PC-9 (cell line): ENCODE measurements around the gene EIF2B5. TPM values are rescaled to one million over a fixed set of nuclear protein-coding genes. Genes with fewer than 3 reads are reported as not detected.
A peak's percentile ranks its signal among the peaks of the same experiment; 100 is the strongest.

ENCODE experiments used
- BruUV-seq: library from RNA; stranded (reverse); fragments of 400-500 nt; replicated peaks from 2 replicates; lab custom pipeline; 2021; lab: Mats Ljungman, UMichigan
- CTCF ChIA-PET: fragments of 300-600 bp; sonication (Branson Sonifier 250); formaldehyde crosslinking; loops from one replicate; lab custom pipeline; 2022; ENCODE audit warnings: antibody characterized with exemption; lab: Charles Lee
- POLR2A ChIA-PET: fragments of 300-600 bp; sonication (Branson Sonifier 250); formaldehyde crosslinking; loops from one replicate; lab custom pipeline; 2022; ENCODE audit warnings: antibody characterized with exemption; ENCODE audit not compliant: unreplicated experiment; lab: Charles Lee
- DNase-seq, 2 experiments: peaks; one replicate each; pipeline versions ENCODE4 v3.0.0 to v3.0.0-alpha.2; 2015 to 2022; ENCODE audit warnings: mixed read lengths in 1 of 2
- H2AFZ ChIP-seq: fragments of 200-600 bp; sonication (generic); 2 replicates; pipeline ENCODE4 v1.8.1; 2017; ENCODE audit warnings: antibody characterized with exemption
- H3F3A ChIP-seq: fragments of 200-600 bp; sonication (generic); 2 replicates; pipeline ENCODE4 v1.8.1; 2017; ENCODE audit warnings: antibody characterized with exemption, mild to moderate bottlenecking, low read depth; ENCODE audit not compliant: insufficient read depth
- H3K27ac ChIP-seq: fragments of 200-600 bp; sonication (generic); 2 replicates; pipeline ENCODE4 v1.6.1; 2016; ENCODE audit warnings: mixed run types
- H3K27me3 ChIP-seq: fragments of 200-600 bp; sonication (generic); 2 replicates; pipeline ENCODE4 v1.6.1; 2016; ENCODE audit warnings: low read depth, mixed run types; ENCODE audit not compliant: insufficient read depth
- H3K36me3 ChIP-seq: fragments of 200-600 bp; sonication (generic); 2 replicates; pipeline ENCODE4 v1.6.1; 2016; ENCODE audit warnings: low read depth, mixed run types
- H3K4me1 ChIP-seq: fragments of 200-600 bp; sonication (generic); replicated peaks from 2 replicates; pipeline ENCODE4 v1.6.1; 2016; ENCODE audit warnings: mixed run types; ENCODE audit not compliant: insufficient read depth
- H3K4me2 ChIP-seq: fragments of 200-600 bp; sonication (generic); 2 replicates; pipeline ENCODE4 v1.6.1; 2017; ENCODE audit warnings: mixed run types
- H3K4me3 ChIP-seq: fragments of 200-600 bp; sonication (generic); 2 replicates; pipeline ENCODE4 v1.6.1; 2016; ENCODE audit warnings: mixed run types
- H3K79me2 ChIP-seq: fragments of 200-600 bp; sonication (generic); 2 replicates; pipeline ENCODE4 v1.6.1; 2017; ENCODE audit warnings: low read depth, mixed run types
- H3K9me2 ChIP-seq: fragments of 200-600 bp; sonication (generic); 2 replicates; pipeline ENCODE4 v1.8.1; 2017; ENCODE audit warnings: mild to moderate bottlenecking; ENCODE audit not compliant: insufficient read depth
- H3K9me3 ChIP-seq: fragments of 200-600 bp; sonication (generic); 2 replicates; pipeline ENCODE4 v1.8.1; 2016; ENCODE audit warnings: low read depth; ENCODE audit not compliant: insufficient read depth
- H4K20me1 ChIP-seq: fragments of 200-600 bp; sonication (generic); 2 replicates; pipeline ENCODE4 v1.8.1; 2017; ENCODE audit not compliant: insufficient read depth
- EZH2 ChIP-seq: fragments of 200-600 bp; sonication (generic); IDR thresholded peaks from 2 replicates; pipeline ENCODE4 v1.8.0; 2017; ENCODE audit warnings: antibody characterized with exemption, low read depth
- intact Hi-C: fragments of 100-400 bp; cut with micrococcal nuclease; formaldehyde crosslinking; loops from one replicate; pipeline ENCODE4 v1.10.0; 2022; ENCODE audit not compliant: unreplicated experiment
- total RNA-seq: library from RNA; stranded (reverse); gene quantifications from 2 replicates; pipeline ENCODE4 v1.2.3, GENCODE V29; 2021
- TF ChIP-seq, protein P1 (sequence below): fragments of 200-600 bp; sonication (generic); conservative IDR thresholded peaks from 2 replicates; pipeline ENCODE4 v1.6.1; 2017; ENCODE audit warnings: mixed run types, antibody characterized with exemption, mild to moderate bottlenecking, moderate library complexity

EIF2B5 gene
- total RNA-seq, 1 experiment from 2014 or later = 54.1 TPM

DNA sequence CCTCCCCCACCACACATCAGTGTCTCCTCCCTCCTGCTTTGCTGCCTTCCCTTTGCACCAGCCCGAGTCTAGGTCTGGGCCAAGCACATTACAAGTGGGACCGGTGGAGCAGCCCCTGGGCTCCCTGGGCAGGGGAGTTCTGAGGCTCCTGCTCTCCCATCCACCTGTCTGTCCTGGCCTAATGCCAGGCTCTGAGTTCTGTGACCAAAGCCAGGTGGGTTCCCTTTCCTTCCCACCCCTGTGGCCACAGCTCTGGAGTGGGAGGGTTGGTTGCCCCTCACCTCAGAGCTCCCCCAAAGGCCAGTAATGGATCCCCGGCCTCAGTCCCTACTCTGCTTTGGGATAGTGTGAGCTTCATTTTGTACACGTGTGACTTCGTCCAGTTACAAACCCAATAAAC lies 48.5 kb downstream of the EIF2B5 start:
- TF ChIP-seq EZH2 = no peak
- TF ChIP-seq, protein P1, sequence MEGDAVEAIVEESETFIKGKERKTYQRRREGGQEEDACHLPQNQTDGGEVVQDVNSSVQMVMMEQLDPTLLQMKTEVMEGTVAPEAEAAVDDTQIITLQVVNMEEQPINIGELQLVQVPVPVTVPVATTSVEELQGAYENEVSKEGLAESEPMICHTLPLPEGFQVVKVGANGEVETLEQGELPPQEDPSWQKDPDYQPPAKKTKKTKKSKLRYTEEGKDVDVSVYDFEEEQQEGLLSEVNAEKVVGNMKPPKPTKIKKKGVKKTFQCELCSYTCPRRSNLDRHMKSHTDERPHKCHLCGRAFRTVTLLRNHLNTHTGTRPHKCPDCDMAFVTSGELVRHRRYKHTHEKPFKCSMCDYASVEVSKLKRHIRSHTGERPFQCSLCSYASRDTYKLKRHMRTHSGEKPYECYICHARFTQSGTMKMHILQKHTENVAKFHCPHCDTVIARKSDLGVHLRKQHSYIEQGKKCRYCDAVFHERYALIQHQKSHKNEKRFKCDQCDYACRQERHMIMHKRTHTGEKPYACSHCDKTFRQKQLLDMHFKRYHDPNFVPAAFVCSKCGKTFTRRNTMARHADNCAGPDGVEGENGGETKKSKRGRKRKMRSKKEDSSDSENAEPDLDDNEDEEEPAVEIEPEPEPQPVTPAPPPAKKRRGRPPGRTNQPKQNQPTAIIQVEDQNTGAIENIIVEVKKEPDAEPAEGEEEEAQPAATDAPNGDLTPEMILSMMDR = no peak

DNA sequence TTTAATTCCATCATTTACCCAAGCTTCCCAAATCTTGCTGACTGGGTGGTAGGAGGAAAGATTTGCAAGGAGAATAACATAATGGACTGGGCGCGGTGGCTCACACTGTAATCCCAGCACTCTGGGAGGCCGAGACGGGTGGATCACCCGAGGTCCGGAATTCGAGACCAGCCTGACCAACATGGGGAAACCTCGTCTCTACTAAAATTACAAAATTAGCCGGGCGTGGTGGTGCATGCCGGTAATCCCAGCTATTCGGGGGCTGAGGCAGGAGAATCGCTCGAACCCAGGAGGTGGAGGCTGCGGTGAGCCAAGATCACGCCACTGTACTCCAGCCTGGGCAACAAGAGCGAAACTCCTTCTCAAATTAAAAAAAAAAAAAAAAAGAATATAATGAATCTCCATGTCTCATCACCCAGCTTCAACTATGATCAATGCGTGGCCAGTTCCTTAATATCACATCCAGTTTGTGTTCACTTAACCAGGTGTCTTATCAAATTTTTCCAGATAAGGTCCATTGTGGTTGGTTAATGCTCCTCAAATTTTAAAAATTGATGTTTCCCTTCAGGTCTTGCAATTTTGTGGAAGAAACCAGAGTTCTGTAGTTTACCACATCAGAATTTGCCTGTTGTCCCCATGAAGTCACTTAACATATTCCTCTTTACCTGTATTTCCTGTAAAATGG lies 49.5 kb downstream of the EIF2B5 start:
- intact Hi-C loops = loop anchor here (1.0 kb wide), 2 partner anchors 8 to 39 kb away; no protein-coding TSS in a partner anchor
- POLR2A ChIA-PET = interaction anchor here (0.7 kb wide), 1 partner anchor 26 kb away, joined by 3 read pairs; no protein-coding TSS in a partner anchor

More for the DNA sequence above, 48.5 kb downstream of the EIF2B5 start:
- Histone ChIP-seq H3K9me2 (no peaks in the 10 kb centered on the region), H3K4me2 (no peak overlapping the region), H4K20me1 (peaks cover 18% of the 10 kb centered on the region), H3K4me3 (no peak overlapping the region), H3K27me3 (no peaks in the 10 kb centered on the region), H3K36me3 (peaks cover 55% of the 10 kb centered on the region), H3K9me3 (no peaks in the 10 kb centered on the region), H3K79me2 (peaks cover 29% of the 10 kb centered on the region), H3K4me1 (peaks cover 17% of the 10 kb centered on the region), H3F3A (peaks cover 31% of the 10 kb centered on the region), H3K27ac (no peak overlapping the region), H2AFZ (no peak overlapping the region)
- ChIA-PET CTCF (no interaction called here), POLR2A (no interaction called here)
- no peak for DNase-seq
- BruUV-seq = no TSS peak
- intact Hi-C loops = no loop called here

DNA sequence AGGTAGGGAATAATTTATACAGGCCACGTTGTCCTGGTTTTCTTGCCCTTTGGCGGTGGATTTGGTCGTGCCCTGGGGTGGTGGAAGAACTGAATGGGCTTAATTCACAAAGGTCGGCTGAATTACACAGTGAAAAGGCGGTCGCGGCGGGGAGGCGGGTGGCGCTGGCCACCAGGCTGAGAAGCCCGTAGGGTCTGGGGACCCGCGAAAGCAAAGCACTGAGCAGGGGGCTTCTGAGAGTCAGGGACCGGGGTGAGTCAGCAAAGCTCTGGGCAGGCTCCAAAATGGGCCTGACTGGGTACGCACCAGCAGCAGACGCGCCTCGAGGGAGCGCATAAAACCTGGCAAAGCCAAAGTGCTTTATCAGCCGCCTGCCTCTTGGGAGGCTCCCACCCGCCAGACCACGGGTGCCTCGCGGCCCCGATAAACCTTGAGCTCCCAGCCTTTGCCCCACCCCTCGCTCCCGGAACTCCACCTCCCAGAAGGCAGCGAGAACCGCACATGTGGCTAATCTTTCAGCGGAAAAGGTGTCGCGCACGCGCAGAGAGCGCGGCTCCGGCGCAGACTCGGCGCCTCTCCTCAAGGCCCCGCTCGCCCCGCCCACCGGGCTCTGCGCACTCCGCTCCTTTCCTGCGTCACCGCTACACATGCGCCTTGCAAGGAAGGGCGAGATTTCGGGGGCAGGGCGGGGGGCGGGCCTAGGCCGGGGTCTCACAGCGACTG lies 50.5 kb downstream of the EIF2B5 start:
- peak overlapping the region; percentile 78 for H3K4me3 ChIP-seq
- H2AFZ ChIP-seq = peak overlapping the region; percentile 94
- peaks cover 54% of the 10 kb centered on the region for H3K36me3 ChIP-seq
- no peaks in the 10 kb centered on the region for H3K27me3 ChIP-seq
- ChIA-PET POLR2A (interaction anchor here (0.6 to 1.0 kb wide), 6 partner anchors 9 to 792 kb away, joined by 3 to 9 read pairs (median 4); no protein-coding TSS in a partner anchor), CTCF (interaction anchor here (0.7 to 1.9 kb wide), 5 partner anchors 9 to 301 kb away, joined by 3 to 8 read pairs (median 4); partner anchors contain the start of genes AP2M1 and PARL)
- no peaks in the 10 kb centered on the region for H3K9me3 ChIP-seq
- H3K9me2 ChIP-seq = no peaks in the 10 kb centered on the region
- H3K4me2 ChIP-seq = peak overlapping the region; percentile 83
- peak; percentile 97 to 100 for DNase-seq
- H3K79me2 ChIP-seq = peaks cover 36% of the 10 kb centered on the region
- H3F3A ChIP-seq = peaks cover 24% of the 10 kb centered on the region
- H3K27ac ChIP-seq = peak overlapping the region; percentile 74
- peaks cover 17% of the 10 kb centered on the region for H3K4me1 ChIP-seq
- intact Hi-C loops = loop anchor here (1.0 to 2.0 kb wide), 4 partner anchors 9 to 291 kb away; no protein-coding TSS in a partner anchor
- peaks cover 18% of the 10 kb centered on the region for H4K20me1 ChIP-seq
- TSS peak; percentile 97 for BruUV-seq
- TF ChIP-seq, protein P1 = no peak
- TF ChIP-seq EZH2 = no peak

More for the DNA sequence above, 49.5 kb downstream of the EIF2B5 start:
- Histone ChIP-seq H3K27ac (peak overlapping the region; percentile 74), H3K79me2 (peaks cover 36% of the 10 kb centered on the region), H4K20me1 (peaks cover 18% of the 10 kb centered on the region), H3K4me1 (peaks cover 17% of the 10 kb centered on the region), H3K36me3 (peaks cover 54% of the 10 kb centered on the region), H3K4me3 (peak overlapping the region; percentile 57; the same call in 1 of the 2 replicates), H3F3A (peaks cover 27% of the 10 kb centered on the region), H3K4me2 (peak overlapping the region; percentile 83), H3K9me3 (no peaks in the 10 kb centered on the region), H3K27me3 (no peaks in the 10 kb centered on the region), H2AFZ (no peak overlapping the region), H3K9me2 (no peaks in the 10 kb centered on the region)
- no peak for TF ChIP-seq EZH2
- TF ChIP-seq, protein P1 = no peak
- BruUV-seq = no TSS peak
- no peak for DNase-seq
- CTCF ChIA-PET = interaction anchor here (0.7 kb wide), 1 partner anchor 8 kb away, joined by 4 read pairs; no protein-coding TSS in a partner anchor
